SKM-1 treated with dmso at 0.1 percent for 144 hours (cell line): ENCODE data around the gene CNTNAP2.
"Not testable (repeated sequence)": the region's sequence is repeated elsewhere in the genome, so short reads cannot be mapped to it uniquely, and the experiment has no call there.

Experiments used
- DNase-seq: peaks from one replicate; lab custom pipeline; 2025; ENCODE audit not compliant: unreplicated experiment; lab: John Stamatoyannopoulos, UW

The CNTNAP2 gene

DNA sequence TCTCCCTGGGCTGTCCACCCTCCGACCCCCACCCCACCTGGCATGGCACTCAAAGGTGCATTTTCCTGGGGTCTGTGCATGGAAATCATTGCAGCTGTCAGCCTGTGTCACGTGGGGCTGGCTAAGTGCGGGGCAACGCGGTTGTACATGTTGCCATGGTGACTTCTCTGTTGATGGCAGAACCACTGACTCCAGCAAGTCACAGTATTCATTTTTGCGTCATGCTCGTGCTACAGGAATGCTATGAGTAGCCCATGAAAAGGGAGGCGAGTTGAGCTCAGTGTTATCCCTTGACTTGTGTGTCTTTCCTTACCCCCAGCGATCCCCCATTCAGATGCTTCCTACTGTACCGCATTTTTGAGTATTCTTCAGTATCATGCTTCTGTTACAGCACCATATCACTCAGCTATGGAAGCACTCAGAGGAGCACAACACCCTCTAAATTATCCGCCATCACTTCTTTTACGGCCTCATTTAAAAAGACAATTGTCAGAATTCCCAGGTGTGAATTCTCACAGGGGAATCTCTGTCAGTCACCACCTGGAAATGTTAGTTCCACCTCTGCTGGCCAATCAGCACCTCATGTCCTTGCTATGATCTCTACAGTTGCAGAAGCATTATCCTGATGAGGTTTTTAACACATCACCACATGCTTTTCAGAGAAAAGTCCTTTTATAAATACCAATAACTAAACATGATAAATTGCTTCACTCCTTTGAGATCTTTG is 2279.6 kb downstream of the CNTNAP2 start:
- DNase-seq: no peak

DNA sequence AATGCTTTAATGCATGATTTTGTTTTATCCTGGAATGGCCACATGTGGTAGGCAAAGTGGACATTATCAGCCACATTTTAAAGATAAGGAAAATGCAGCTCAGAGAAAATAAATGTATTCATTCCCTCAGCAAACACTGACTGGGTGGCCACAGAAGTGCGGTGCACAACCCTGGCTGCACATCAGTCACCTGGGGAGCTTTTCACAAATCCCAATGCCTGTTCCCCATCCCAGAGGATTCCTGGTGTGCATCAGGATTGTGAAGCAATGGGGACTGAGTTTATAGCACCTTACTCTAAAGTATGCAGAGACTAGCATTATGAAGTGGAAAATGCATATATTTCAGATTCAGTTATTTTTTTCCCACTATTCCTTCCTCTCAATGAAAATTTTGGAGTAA is 2280.5 kb downstream of the CNTNAP2 start:
- no peak for DNase-seq

DNA sequence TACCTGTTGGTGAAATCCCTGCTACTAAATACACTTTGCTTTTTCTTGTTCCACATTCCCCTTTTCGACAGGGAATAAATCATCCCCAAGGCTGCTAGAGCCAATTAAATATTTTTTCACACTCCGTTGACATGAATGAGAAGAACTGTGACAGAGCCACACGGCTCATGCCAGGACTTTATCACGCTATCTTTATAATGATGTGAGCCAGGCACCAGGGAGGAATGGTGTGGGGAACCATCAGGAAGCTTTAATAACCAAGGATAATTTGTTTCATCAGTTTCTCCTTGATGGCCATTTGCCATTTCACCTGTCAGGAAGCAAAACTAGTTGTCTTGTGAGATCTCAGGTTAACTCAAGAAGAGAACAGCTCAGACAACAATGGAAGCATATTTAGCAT is 2280.9 kb downstream of the CNTNAP2 start:
- no peak for DNase-seq

DNA sequence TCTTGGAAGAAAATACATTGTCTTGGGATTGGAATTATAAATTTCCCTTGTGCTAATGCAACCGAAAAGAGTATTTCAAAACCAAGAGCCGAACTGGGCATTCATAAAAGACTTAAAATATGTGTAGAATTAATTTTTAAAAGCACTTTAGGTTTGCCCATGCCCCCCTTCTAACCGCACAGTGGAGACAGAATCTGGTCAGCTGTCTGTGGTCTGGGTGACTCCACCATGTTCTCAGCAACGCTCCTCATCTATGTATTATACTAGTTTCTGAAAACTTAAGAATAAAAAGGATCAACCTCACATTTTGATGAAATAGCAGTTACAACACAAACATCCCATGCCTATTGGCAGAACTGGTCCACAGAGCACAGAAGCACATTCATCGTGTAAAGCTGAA is 2281.4 kb downstream of the CNTNAP2 start:
- DNase-seq: no peak

DNA sequence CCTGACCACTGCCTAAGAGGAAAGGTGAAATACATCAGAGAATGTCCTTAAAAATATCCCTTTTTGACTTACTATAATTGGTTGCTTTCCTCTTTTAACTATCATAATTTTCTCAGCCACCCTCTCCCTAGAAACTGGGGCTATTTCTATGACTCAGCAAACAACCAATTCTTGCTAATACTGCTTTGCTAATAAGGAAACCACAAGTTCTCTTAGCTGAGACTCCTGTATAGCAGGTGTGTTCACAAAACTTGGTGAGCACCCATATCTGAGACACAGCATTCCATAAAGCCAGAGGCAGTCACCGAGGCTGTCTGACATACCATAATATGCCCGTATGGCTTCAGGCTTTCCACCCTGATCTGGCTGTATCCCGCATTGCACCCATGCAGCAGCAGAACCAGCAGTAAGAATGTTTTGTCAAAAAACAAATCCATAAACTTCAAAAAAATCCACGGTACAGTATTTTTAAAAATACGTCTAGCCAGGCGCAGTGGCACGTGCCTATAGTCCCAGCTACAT is 2282.3 kb downstream of the CNTNAP2 start:
- DNase-seq: no peak

DNA sequence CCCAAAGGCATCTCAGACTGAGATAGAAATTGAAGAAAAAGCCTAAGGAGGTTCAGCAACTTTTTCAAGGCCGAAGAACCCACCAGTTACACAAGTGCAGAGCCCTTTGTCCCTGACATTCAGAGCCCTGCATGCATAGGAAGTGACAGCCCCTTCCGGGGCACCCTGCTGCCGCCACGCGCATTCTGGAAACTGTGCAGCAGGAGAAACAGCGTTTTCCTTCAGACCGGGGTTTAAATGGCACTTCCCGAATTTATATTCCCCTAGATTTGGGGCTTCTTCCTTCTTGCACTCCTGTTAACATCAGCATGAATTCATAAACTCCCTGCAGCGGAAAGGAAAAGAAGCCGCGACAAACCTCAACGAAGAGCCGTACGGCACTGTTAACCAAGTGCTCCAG is 2283.5 kb downstream of the CNTNAP2 start:
- DNase-seq: no peak

DNA sequence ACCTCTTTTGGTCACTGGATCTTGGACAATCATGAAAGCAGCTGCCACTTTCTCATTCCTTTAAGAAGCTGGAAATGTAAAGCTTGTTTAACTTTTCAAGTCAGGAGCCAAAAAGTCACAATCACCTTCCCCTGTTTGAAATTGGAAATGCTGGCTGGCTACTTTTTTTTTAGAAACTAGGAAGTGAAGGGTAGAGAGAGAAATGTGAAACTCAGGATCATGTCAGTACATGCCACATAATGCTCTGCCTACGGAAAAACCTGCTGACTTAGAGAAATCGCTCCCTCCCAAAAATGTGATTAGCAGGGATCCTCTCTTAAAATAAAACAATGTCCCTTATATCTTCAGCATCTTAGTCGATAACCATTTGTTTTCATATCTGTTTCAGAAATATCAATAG is 2285.6 kb downstream of the CNTNAP2 start:
- no peak for DNase-seq

DNA sequence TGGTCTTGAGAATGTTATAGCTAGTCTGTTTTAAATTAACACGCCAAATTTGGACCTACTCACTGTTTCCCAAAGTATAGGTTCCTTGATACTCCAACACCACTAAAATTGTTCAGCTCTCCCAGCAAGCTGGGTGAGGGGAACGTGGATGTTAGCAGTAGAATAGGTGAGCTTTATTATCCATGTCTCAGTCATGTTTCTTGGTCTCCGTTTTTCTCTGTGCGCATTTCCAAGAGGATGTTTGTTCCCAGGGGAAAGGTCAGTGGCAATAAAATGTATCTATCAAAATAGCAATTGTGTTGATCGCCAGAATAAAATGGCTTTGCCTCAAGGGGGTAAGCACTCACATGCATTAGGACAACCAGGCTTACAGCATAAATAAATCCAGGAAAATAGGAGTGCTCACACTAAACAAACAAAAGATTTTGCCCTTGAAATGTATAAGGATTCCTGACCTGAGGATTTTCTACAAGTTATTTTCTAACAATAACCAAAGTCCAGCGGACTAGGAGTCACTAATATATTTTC is 2286.9 kb downstream of the CNTNAP2 start:
- no peak for DNase-seq

DNA sequence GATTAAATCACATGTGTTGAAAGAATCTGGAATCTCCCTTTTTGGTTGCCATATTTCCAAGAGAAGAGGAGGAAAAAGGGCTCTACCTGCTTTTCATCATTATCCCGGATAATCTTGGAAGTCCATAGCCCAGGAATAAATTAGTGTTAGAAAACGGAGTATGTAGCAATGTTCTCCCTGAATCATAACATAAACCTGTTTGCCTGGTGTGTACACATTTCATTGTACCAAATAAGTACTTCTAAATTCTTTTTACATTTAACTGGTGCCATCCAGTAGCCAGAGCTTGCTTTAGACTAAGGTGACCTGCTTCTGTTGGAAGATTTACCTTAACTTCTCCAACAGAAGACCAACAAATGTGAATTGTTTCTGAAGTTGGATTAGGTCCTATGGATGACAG is 2291.7 kb downstream of the CNTNAP2 start:
- DNase-seq: no peak

DNA sequence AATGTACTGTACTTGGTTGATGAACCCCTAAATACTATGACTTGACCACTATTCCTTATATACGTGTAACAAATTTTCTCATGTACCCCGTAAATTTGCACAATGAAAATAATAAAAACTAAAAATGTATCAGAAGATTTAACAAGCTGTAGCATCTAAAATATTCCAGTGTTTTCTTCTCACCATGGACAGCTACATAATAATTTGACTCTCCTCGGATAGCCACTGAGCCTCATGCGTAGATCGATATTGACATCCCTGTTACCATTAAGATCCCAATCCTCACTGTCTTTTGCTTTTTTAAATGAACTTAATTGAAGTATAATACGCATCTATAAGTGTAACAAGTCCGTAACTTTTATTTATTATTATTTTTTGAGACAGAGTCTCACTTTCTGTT is 2294.3 kb downstream of the CNTNAP2 start:
- DNase-seq: no peak

DNA sequence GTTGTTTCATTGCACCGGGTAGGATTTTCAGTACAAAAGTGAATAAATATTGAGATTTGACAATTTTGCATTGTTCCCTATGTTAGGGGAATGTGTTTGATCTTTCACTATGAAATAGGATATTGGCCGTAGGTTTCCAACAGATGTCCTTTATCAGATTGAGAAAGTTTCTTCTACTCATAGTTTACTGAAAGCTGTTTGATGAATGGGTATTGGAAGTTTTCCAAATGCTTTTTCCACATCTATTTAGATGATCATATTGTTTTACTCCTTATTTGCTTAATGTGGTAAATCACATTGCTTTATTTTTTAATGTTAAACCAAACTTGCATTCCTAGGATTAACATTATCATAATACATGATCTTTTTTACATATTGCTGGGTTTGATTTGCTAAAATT is 2296.1 kb downstream of the CNTNAP2 start:
- no peak for DNase-seq

DNA sequence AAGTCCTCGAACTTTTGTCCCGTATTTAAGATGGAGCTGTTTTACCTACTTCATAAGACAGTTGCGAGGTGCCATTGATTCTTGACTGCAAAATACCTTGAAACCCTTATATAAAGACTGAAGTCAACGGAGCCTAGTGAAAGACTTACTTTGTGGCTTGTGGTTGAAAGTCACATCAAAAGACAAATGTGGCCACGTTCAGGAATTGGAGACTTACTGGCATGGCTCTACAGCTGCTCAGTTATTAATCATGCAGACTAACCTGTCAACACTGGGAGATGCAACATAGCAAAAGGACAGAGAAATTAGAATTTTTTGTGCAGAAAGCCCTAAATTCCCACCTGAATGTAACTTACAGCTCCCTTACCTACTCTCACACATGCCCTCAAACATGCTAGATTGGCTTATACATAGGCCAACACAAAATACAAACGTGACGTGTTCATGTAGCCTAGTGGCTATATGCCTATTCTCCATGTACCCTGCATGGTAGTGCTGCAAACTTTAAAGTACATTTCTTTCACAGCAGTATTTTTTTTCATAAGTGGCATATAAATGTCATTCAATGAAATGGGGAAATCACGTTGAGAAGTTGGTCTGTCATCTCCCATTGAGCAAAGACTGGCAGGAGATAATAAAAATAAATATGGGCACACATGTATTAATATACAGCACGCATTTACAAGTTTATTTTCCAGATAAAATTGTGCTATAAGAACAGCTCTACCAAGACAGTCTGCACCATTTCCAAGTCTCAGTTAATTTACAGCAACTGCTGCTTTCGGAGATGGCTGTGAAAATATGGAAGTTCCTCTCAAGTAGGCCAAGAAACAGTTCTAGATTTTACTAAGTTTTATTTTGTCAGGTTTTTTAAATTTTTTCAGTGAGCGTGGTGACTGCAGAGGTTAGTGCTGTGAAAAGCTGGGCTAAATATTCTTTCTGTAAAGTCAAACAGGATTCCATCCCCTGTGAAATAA is 2303.5 kb downstream of the CNTNAP2 start:
- no peak for DNase-seq

DNA sequence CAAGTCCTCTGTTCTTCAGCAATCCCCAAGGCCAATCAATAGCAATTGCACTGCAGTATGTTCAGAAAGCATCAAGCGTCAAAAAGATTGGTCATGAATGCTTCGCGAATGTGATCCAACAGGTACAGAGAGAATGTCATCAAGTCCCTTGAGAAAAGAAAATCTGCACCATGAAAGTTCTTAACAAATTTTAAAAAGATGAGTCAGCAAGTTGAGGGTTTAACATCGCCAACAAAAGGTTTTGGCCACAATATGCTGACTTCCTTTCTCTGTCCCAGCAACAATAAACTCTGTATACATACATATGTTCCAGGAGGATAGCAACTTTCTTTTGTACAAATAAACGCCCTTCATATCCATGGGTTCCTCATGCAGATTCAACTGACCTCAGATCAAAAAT is 2305.4 kb downstream of the CNTNAP2 start:
- DNase-seq: no peak

DNA sequence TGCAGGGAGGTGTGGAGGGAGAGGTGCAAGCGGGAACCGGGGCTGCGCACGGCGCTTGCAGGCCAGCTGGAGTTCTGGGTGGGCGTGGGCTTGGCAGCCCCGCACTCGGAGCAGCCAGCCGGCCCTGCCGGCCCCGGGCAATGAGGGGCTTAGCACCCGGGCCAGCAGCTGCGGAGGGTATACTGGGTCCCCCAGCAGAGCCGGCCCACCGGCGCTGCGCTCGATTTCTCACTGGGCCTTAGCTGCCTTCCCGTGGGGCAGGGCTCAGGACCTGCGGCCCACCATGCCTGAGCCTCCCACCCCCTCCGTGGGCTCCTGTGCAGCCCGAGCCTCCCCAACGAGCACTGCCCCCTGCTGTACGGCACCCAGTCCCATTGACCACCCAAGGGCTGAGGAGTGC is 2309.8 kb downstream of the CNTNAP2 start:
- DNase-seq: not testable (repeated sequence)

DNA sequence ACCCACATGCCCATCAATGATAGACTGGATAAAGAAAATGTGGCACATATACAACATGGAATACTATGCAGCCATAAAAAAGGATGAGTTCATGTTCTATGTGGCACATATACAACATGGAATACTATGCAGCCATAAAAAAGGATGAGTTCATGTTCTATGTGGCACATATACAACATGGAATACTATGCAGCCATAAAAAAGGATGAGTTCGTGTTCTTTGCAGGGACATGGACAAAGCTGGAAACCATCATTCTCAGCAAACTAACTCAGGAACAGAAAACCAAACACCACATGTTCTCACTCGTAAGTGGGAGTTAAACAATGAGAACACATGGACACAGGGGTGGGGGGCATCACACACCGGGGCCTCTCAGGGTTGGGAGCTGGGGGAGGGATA is 2314.1 kb downstream of the CNTNAP2 start:
- DNase-seq: not testable (repeated sequence)

DNA sequence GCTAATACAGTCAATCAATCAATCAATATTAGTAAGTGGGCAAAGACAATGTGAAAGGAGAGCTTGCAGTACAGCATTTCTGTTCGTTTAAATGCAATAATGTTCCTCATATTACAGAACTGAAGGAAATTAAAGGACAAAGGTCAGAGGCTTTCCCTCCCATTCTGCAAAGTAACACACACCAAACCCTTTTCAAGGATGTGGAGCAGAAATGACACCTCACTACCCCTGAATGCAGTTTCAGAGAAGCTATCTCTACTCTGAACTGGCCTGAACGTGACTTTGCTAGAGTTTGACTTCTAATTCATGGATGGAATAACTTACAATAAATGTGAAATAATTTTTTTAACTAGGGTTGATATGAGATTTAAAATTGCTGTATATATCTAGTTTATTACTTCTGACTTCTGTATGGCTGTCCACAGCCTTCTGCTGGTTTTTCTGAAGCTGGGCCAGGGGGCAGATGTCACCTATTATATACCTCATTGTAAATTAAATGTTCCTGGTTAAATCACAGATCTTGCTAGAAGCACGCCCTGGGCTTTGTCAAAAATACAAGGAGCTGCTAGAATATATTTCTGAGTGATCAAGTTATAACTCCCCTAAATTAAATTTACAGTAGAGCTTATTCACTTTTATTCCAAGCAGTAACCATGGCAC is 2317.1 kb downstream of the CNTNAP2 start:
- no peak for DNase-seq

DNA sequence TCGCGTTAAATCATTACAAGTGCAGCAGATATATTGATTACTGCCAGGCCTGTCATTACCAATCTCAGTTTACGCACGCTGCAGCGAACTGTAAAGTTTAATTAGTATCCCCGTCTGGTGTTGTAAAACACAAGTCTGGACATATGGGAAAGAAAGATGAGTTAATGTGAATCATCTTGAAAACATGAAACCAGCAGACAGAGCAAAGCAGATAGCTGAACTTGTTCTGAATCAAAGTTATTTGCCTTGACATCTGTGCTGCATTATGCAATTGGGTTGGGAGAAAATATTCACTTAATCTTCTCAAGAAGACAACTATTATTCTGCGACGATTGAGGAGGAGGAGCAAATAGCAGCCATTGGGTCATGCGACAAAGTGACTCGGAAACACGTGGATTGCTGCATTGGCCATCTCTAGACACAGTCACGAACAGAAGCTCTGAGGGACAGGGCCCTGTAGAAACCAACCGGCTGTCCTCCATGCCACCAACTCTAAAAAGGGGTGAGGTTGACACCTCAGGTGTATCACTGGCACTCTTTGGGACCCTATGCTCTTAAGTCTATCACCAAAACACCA is 2317.7 kb downstream of the CNTNAP2 start:
- DNase-seq: no peak

DNA sequence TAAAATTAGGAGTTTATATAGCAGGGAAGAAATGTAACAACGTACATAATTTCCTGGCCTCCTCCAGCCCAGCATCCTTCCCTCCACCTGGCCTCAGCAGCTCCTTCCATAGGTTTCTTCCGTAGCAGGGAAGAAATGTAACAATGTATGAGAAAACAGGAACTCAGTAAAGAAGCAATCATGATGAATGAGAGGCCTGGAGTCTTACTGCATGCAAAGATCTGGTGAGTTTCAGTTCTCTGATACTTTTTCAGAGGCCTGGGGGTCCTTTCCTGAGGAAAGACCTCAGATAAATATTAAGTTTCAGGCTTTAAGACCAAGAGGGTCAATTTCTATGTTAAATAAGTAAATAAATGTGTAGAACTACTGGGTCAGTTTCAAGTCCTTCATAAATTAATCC is 2318.3 kb downstream of the CNTNAP2 start:
- DNase-seq: no peak

DNA sequence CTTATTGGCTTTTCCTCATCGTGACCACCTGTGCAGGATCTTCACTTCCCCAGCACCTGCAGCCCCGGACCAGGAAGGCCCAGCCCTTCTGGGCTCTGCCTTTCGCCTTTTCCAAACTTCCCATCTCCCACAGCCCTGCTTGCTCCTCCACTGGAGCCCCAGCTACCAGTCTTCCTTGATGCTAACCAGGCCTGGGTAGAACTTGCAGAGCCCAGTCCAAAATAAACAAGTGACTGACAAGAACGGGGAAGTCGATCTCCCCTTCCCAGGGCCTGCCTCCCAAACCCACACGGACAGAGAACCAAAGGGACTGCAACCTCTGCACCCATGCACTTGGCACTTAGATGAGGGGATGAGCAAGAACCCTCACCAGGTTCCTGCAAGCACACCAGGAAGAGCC is 2319.1 kb downstream of the CNTNAP2 start:
- DNase-seq: no peak

DNA sequence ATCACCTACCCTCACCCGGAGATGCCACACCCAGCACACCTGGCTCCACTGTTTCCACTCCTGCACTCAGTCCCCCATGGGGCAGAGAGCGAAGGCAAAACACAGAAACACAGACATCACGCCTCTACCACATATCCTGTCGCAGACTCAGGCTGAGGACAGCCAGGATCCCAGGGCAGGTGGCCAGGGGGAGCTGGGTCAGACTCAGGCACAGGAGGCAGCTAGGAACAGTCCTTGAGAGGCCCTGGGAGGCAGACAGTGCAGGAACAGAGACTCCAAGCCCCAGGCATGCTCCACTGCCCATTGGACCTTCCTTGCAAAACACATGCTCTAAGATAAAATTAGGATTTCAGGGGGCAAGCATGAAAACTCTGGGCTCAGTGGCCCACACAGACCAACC is 2319.5 kb downstream of the CNTNAP2 start:
- no peak for DNase-seq

DNA sequence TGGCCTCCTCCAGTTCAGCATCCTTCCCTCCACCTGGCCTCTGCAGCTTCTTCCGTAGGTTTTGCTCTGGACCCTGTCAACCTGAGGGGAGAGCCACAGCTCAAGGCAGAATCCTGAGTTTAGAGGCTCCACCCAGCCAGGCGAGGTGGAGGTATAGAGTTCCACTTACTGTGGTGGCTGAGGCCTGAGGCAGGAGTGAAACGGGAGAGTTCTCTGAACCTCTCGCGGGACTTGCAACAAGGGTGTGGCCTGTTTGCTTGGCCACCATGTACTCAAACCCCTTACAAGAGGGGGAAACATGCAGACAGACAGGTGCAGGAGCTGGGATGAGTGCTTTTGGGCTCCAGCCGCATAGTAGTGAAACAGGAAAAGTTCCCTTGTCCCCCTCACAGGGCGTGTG is 2320.0 kb downstream of the CNTNAP2 start:
- DNase-seq: no peak
